Endothelial cell of umbilical vein (primary cell): Measurements from ENCODE around the gene PBX2. TPM values are rescaled to one million over a fixed set of nuclear protein-coding genes. Genes with fewer than 3 reads are reported as not detected.
A peak's percentile ranks its signal among the peaks of the same experiment; 100 is the strongest.

ENCODE experiments used
- BruUV-seq: library from RNA; stranded (reverse); fragments of 400-500 nt; replicated peaks from 2 replicates; lab custom pipeline; 2021; lab: Mats Ljungman, UMichigan
- CTCF ChIA-PET: fragments of 300-600, 350-600 bp; sonication (Branson Sonifier 250); formaldehyde crosslinking; loops from one replicate; lab custom pipeline; 2021; ENCODE audit warnings: antibody characterized with exemption, inconsistent platforms; lab: Charles Lee
- POLR2A ChIA-PET: fragments of 300-600, 350-600 bp; sonication (Branson Sonifier 250); formaldehyde crosslinking; loops from one replicate; lab custom pipeline; 2021; ENCODE audit warnings: antibody characterized with exemption, inconsistent platforms; lab: Charles Lee
- DNase-seq: peaks from one replicate; pipeline ENCODE4 v3.0.0-alpha.2; 2011; ENCODE audit warnings: low read depth, low spot score
- FAIRE-seq: peaks from 2 replicates; lab custom pipeline; 2011; peaks lifted over from hg19 to GRCh38; lab: Jason Lieb, UNC
- H2AFZ ChIP-seq: 2 replicates; pipeline ENCODE4 v1.6.0; 2012; ENCODE audit warnings: low read depth, low read length, control low read depth, inconsistent platforms
- H3K27ac ChIP-seq: 2 replicates; pipeline ENCODE4 v1.5.1; 2011; ENCODE audit warnings: low read depth, mild to moderate bottlenecking, control low read depth, low read length, moderate library complexity; ENCODE audit not compliant: insufficient read depth
- H3K27me3 ChIP-seq, 2 experiments: 2 replicates each; pipeline versions ENCODE4 v1.6.0 to v1.6.1; 2011; ENCODE audit warnings: low read length in 2 of 2, mixed read lengths in 1 of 2; ENCODE audit not compliant: control insufficient read depth in 2 of 2, insufficient read depth in 2 of 2
- H3K36me3 ChIP-seq, 2 experiments: 2 replicates in 1 of 2; 3 replicates in 1 of 2; pipeline ENCODE4 v1.5.1; 2011; ENCODE audit warnings: low read length in 2 of 2, mild to moderate bottlenecking in 1 of 2, moderate library complexity in 1 of 2; ENCODE audit not compliant: control insufficient read depth in 2 of 2, insufficient read depth in 2 of 2; ENCODE audit errors: extremely low read depth in 1 of 2
- H3K4me1 ChIP-seq: 3 replicates; pipeline ENCODE4 v1.5.1; 2011; ENCODE audit warnings: mild to moderate bottlenecking, low read length; ENCODE audit not compliant: control insufficient read depth, insufficient read depth; ENCODE audit errors: extremely low read depth
- H3K4me2 ChIP-seq: 2 replicates; pipeline ENCODE4 v1.6.1; 2011; ENCODE audit warnings: low read length, control low read depth, mixed read lengths; ENCODE audit not compliant: insufficient read depth
- H3K4me3 ChIP-seq, 3 experiments: fragments of 200-600 bp in 1 of 3; sonication (generic), shearing (Covaris generic) in 1 of 3; replicated peaks in 1 of 3; 2 replicates each; pipeline ENCODE4 v1.5.1; 2011 to 2016; ENCODE audit warnings: control low read depth in 3 of 3, low read length in 3 of 3, mild to moderate bottlenecking in 2 of 3, inconsistent platforms in 1 of 3, low read depth in 1 of 3, moderate library complexity in 1 of 3; ENCODE audit not compliant: insufficient read depth in 1 of 3
- H3K79me2 ChIP-seq: 2 replicates; pipeline ENCODE4 v1.6.0; 2012; ENCODE audit warnings: low read length, inconsistent platforms; ENCODE audit not compliant: control insufficient read depth, insufficient read depth
- H3K9ac ChIP-seq: replicated peaks from 2 replicates; pipeline ENCODE3; 2011; ENCODE audit warnings: low read length, control low read depth; ENCODE audit not compliant: insufficient read depth; ENCODE audit errors: extremely low read depth
- H3K9me1 ChIP-seq: replicated peaks from 3 replicates; pipeline ENCODE4 v1.6.0; 2011; ENCODE audit warnings: mild to moderate bottlenecking, low read length; ENCODE audit not compliant: control insufficient read depth, insufficient read depth; ENCODE audit errors: extremely low read depth
- H3K9me3 ChIP-seq: replicated peaks from 2 replicates; pipeline ENCODE4 v1.5.1; 2012; ENCODE audit warnings: low read length, inconsistent platforms; ENCODE audit not compliant: control insufficient read depth, insufficient read depth
- H4K20me1 ChIP-seq: replicated peaks from 2 replicates; pipeline ENCODE3; 2011; ENCODE audit warnings: mild to moderate bottlenecking, low read length; ENCODE audit not compliant: control insufficient read depth, insufficient read depth; ENCODE audit errors: extremely low read depth
- CTCF ChIP-seq, 2 donors: IDR thresholded peaks; 1 replicate in 1 of 2; 2 replicates in 1 of 2; pipeline ENCODE4 v1.5.1; 2011; ENCODE audit warnings: low read length in 2 of 2, mild to moderate bottlenecking in 2 of 2, moderate library complexity in 2 of 2, control low read depth in 1 of 2, inconsistent platforms in 1 of 2, low read depth in 1 of 2; ENCODE audit not compliant: insufficient read depth in 1 of 2; ENCODE audit errors: extremely low read depth in 1 of 2
- EZH2 ChIP-seq: IDR thresholded peaks from 2 replicates; pipeline ENCODE4 v1.6.1; 2012; ENCODE audit warnings: borderline replicate concordance, low read depth, mild to moderate bottlenecking, moderate library complexity, low read length, inconsistent platforms; ENCODE audit not compliant: severe bottlenecking
- FOS ChIP-seq: IDR thresholded peaks from 2 replicates; pipeline ENCODE4 v1.6.1; 2011; ENCODE audit warnings: mild to moderate bottlenecking, low read length, moderate library complexity, borderline replicate concordance; ENCODE audit not compliant: insufficient read depth
- GATA2 ChIP-seq: IDR thresholded peaks from 2 replicates; pipeline ENCODE4 v1.7.0; 2011; ENCODE audit warnings: low read depth, mild to moderate bottlenecking, moderate library complexity, mixed read lengths, low read length; ENCODE audit not compliant: insufficient read length, insufficient read depth
- JUN ChIP-seq: IDR thresholded peaks from 2 replicates; pipeline ENCODE4 v1.6.1; 2011; ENCODE audit warnings: borderline replicate concordance, low read depth; ENCODE audit not compliant: insufficient read length, insufficient read depth
- MAX ChIP-seq: IDR thresholded peaks from 2 replicates; pipeline ENCODE4 v1.6.1; 2011; ENCODE audit not compliant: insufficient read depth, insufficient read length
- MYC ChIP-seq: IDR thresholded peaks from one replicate; pipeline ENCODE4 v1.6.1; 2011; ENCODE audit warnings: mild to moderate bottlenecking, low read depth, low read length
- POLR2A ChIP-seq: IDR thresholded peaks from 2 replicates; pipeline ENCODE4 v1.6.1; 2012; ENCODE audit warnings: low read depth, mild to moderate bottlenecking, control low read depth, low read length
- POLR2AphosphoS5 ChIP-seq: IDR thresholded peaks from 2 replicates; pipeline ENCODE4 v1.6.1; 2012; ENCODE audit warnings: low read depth, mild to moderate bottlenecking, control low read depth, low read length, moderate library complexity; ENCODE audit not compliant: insufficient read depth
- dilution Hi-C: fragments of 300-500 bp; cut with MboI; formaldehyde crosslinking; loops from one replicate; pipeline ENCODE4 v1.15.0; 2019; ENCODE audit warnings: low sequenced_read_pairs; ENCODE audit not compliant: extremely low pct_ligation_motif_present
- intact Hi-C: fragments of 100-400 bp; cut with micrococcal nuclease; formaldehyde crosslinking; loops from one replicate; pipeline ENCODE4 v1.10.0; 2022
- polyA plus RNA-seq, 4 experiments: library from polyadenylated mRNA; depleted of rRNA in 3 of 4; stranded (reverse) in 3 of 4; unstranded in 1 of 4; fragments of >200 nt; gene quantifications; 2 replicates each; pipeline versions ENCODE4 v1.2.1 to v1.2.3, GENCODE V29; 2011 to 2012; ENCODE audit warnings: missing spikeins in 1 of 4
- total RNA-seq: library from RNA; stranded (reverse); gene quantifications from 2 replicates; pipeline ENCODE4 v1.2.3, GENCODE V29; 2021

Gene PBX2
- total and polyA plus RNA-seq, 2 donors (not counting 3 experiments of a cell fraction or from before 2014, with no cell fraction given): 82.3 to 100 TPM

GRCh38 chr6:32234934-32235333, 44.9 kb upstream of the PBX2 start:
- Histone ChIP-seq H3K36me3 (no peaks in the 10 kb centered on the region), H3K27me3 (no peaks in the 10 kb centered on the region), H2AFZ (peak overlapping the region; percentile 84), H3K4me2 (peak overlapping the region; percentile 42), H3K4me3 (no peak overlapping the region), H4K20me1 (no peaks in the 10 kb centered on the region), H3K79me2 (no peaks in the 10 kb centered on the region), H3K9me1 (no peaks in the 10 kb centered on the region), H3K9ac (no peak overlapping the region), H3K4me1 (peaks cover 11% of the 10 kb centered on the region), H3K9me3 (no peaks in the 10 kb centered on the region), H3K27ac (peak overlapping the region; percentile 58)
- ChIA-PET POLR2A (no interaction called here), CTCF (interaction anchor here (0.9 to 1.2 kb wide), 3 partner anchors 11 to 465 kb away, joined by 3 to 4 read pairs (median 3); no protein-coding TSS in a partner anchor)
- TF ChIP-seq EZH2: no peak
- TF ChIP-seq MAX: no peak
- no peak for TF ChIP-seq FOS
- TF ChIP-seq POLR2AphosphoS5: no peak
- no peak for TF ChIP-seq POLR2A
- no peak for TF ChIP-seq GATA2
- TF ChIP-seq JUN: no peak
- no peak for TF ChIP-seq CTCF (IDR thresholded peaks at IDR 0.05; ENCODE audit: extremely low read depth in 1 of 2, insufficient read depth in 1 of 2, low read depth in 1 of 2, low read length in 2 of 2)
- TF ChIP-seq MYC: no peak
- dilution Hi-C loops (no loop called here), intact Hi-C loops (no loop called here)
- BruUV-seq: no TSS peak
- DNase-seq (peak; percentile 23), FAIRE-seq (no peak)
